Measurements from ENCODE around the gene TVP23B. TPM values are rescaled to one million over a fixed set of nuclear protein-coding genes. Genes with fewer than 3 reads are reported as not detected.

Gene TVP23B
- total RNA-seq, 2 donors from 2014 or later: 26.7 to 29.4 TPM

Other genes with a start within 250 kb of the TVP23B start
- gene TBC1D28, start 136.8 kb upstream of the TVP23B start, total RNA-seq: not detected
- 1 to 10 TPM; 1.5 to 2.3 TPM for gene FOXO3B, start 98.9 kb upstream of the TVP23B start, total RNA-seq
- under 1 TPM; 0.10 to 0.14 TPM for gene FBXW10, start 37.1 kb upstream of the TVP23B start, total RNA-seq
- gene PRPSAP2, start 76.9 kb downstream of the TVP23B start, total RNA-seq: 10 to 100 TPM; 21.1 to 21.5 TPM
- gene SLC5A10, start 171.0 kb downstream of the TVP23B start, total RNA-seq: not detected
- gene FAM83G, start 223.6 kb downstream of the TVP23B start, total RNA-seq: 10 to 100 TPM in 1 of 2 donors, 1 to 10 TPM in 1; 2.8 to 10.9 TPM

All from posterior vena cava (tissue), 2 donors.